KG1 (cell line): ENCODE measurements around the gene HEXD.
"Not testable (repeated sequence)": the region's sequence is repeated elsewhere in the genome, so short reads cannot be mapped to it uniquely, and the experiment has no call there.

Experiments
- DNase-seq: peaks from one replicate; lab custom pipeline; 2025; lab: John Stamatoyannopoulos, UW

HEXD gene

DNA sequence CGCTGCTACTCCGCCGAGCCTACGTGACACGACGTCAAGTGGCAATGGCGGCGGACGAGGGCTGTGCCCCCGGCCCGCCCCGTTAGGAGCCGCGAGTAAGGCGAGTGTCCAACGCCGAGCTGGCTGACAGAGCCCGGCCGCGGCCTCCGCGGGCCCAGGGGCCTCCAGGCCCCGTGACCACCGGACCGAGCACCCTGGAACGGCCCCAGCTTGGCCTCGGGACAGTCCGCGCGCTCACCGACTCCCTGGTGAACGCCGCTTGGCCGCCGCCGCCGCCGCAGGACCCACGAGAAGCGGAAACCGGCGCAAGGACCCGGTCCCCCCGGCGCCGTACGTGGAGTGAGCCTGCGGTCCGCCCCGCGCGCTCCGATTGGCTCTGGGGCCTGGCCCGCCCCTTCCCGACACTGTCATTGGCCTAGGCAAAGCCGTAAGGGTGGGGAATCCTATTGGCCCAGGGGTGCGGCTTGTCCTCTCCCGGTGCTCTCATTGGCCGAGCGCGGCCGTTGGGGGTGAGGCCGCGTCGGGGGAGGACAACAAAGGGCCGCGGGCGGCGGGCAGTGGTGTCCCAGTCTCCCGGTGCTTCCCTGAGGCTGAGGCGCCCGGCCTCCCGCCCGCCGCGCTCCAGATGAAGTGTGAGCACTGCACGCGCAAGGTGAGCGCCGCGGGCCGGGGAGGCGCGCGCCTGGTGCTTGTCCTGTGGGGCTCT, 40.2 kb downstream of the HEXD start, which contains the start of gene NARF:
Gene NARF, plus strand, starts transcription at position 563 of the 706 bp plus-strand sequence. Its CDS starts 63 bp downstream, at position 626.
- DNase-seq: peak; percentile 93

DNA sequence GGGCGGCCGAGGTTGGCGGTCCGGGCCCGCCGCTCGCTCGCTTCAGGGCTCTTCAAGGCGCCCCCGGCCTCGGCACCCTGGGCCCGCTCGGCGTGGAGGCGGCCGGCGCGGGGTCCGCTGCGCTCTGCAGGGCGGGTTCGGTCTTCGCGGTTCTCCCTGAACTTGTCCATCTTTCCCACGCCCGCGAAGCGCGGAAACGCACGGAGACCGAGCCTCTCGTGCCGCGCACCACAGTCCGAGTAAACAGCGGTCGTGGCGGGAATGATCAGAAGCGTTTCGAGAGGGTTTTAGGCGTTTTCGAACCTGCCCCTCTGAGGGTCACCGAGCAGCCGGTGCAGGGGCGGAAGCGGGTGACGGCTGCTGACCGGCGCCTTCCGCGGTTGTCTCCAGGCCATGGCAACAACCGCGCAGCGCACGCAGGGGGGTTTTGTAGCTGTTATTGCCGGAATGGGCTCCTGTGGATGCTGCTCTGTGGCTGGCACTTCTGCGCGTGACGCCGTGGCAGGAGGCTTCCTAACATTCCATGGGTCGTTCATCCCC, 40.8 kb downstream of the HEXD start:
- DNase-seq: peak; percentile 16

DNA sequence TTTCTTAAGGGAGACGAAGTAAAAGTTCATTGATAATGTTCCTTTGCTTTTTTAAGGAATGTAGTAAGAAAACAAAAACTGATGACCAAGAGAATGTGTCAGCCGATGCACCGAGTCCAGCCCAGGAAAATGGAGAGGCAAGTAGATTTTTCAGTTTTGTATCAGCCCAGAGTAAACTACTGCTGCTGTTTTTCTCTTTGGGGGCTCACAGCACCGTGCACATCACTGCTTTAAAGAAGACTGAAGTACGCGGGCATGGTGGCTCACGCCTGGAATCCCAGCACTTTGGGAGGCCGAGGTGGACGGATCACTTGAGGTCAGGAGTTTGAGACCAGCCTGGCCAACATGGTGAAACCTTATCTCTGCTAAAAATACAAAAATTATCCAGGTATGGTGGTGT, 41.8 kb downstream of the HEXD start:
- not testable (repeated sequence) for DNase-seq

DNA sequence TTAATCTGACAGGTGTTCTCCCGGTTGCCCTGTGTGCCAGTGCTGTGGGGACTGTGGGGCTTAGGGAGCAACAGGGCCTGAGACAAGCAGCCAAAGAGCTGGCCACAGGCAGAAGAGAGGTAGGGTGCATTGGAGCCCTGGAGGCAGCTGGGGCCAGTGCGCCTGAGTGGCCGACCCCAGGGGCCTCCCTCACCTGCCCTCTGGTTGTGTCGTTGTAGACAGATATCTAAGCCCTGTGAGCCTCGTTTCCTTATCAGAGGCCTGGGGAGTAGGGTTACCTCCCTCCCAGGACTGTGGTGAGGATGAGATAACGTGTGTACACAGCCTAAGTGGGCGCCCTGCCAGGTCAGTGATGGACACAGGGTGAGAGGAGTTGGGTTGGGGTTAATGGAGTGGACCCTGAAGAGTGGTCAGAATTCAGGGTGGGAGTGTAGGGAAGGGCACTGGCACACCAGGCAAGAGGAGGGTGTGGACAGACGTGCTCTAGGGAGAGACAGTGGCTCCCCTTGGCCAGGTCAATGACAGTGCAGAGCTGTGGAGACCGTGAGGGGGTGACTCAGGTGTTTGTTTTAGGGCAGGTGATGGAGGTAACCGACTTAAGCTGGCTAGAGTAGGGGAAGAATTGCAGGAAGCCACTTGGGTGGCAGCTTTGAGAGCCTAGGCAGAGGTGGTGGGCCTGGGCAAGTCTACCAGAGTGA, 43.8 kb downstream of the HEXD start:
- no peak for DNase-seq

DNA sequence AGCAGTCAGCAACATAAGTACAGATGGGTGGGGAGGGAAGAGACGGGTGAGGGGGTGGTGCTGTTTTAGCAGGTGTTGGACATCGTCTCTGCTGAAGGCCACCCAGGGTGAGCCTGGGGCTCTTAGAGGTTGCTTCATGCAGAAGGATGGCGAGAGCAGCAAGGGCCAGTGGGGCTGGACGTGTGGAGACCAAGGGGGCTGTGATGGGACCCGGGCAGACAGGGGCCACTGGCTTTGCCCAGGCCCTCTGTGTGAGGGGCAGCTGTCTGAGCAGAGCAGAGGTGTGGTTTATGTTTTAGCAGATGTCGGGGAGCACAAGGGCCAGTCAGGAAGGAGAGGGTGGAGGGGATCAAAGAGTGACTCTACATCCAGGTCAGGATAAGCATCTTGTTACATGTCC, 45.2 kb downstream of the HEXD start:
- DNase-seq: no peak

GRCh38 chr17:82463925-82464566, 45.9 kb downstream of the HEXD start:
- no peak for DNase-seq

GRCh38 chr17:82464567-82464929, 46.4 kb downstream of the HEXD start:
- DNase-seq: no peak

GRCh38 chr17:82465023-82465603, 47.0 kb downstream of the HEXD start:
- no peak for DNase-seq

GRCh38 chr17:82468692-82469091, 50.5 kb downstream of the HEXD start:
- DNase-seq: no peak

- DNase-seq: no peak
Observed at GRCh38 chr17:82470065-82470464, 51.9 kb downstream of the HEXD start.

DNA sequence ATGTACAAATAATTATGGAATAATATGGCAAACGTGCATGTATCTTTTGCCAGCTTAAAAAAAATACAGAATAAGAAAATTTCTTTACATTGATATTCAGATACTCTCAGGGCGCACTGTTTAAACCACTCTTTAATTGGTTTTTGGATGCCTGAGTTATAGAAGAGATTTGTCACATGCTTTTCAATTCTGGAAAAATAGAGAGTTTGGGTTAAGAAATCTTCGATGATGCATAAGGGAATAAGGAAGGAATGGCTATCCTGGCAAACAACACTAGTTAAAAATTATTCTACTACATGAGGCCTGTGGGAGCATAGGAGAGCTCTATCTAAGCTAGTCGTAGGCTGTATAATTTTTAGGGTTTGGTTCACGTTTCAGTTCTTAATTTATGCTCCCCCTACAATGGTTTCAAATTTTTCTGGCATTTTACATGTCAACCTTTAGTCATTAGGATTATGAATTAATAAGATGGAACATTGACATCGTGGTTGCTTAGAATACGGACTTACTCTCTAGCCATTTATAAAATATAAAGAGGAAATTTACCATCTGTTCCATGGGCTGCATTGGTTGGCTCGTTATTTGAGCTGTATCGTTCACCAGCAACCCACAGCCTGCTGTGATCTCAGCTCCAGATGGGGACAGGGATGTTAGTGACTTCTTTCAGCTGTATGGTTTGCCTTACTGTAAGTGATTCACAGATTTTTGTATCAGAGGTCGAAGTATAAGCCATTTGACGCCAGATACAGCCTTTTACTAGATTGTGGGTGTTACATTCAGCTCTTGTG, 56.3 kb downstream of the HEXD start:
- no peak for DNase-seq

- no peak for DNase-seq
Observed at GRCh38 chr17:82475458-82475857, 57.3 kb downstream of the HEXD start.

GRCh38 chr17:82477934-82478333, 59.8 kb downstream of the HEXD start:
- no peak for DNase-seq

- no peak for DNase-seq
Observed at GRCh38 chr17:82479602-82480001, 61.5 kb downstream of the HEXD start.

- DNase-seq: no peak
Observed at GRCh38 chr17:82480318-82480717, 62.2 kb downstream of the HEXD start.

GRCh38 chr17:82483204-82483660, 65.1 kb downstream of the HEXD start:
- no peak for DNase-seq

- no peak for DNase-seq
Observed at GRCh38 chr17:82483836-82484235, 65.7 kb downstream of the HEXD start.

- DNase-seq: no peak
Observed at GRCh38 chr17:82486231-82487094, 68.3 kb downstream of the HEXD start.

GRCh38 chr17:82487910-82488309, 69.8 kb downstream of the HEXD start:
- DNase-seq: no peak

DNA sequence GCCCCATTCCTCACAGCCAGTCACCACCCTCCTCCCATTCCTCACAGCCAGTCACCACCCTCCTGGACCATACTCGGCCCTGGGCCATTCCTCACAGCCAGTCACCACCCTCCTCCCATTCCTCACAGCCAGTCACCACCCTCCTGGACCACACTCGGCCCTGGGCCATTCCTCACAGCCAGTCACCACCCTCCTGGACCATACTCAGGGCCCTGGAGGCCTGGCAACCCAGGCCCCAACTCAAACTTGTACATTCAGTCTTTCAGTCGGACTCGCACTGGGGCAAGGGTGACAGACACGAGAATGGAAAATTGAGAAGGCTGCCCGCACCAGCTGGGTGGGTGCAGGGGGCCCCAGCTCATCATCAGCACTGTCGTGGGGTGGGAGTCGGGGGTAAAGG, 71.0 kb downstream of the HEXD start:
- DNase-seq: no peak
